ENCODE data around the gene LINGO3.

LINGO3 gene

DNA sequence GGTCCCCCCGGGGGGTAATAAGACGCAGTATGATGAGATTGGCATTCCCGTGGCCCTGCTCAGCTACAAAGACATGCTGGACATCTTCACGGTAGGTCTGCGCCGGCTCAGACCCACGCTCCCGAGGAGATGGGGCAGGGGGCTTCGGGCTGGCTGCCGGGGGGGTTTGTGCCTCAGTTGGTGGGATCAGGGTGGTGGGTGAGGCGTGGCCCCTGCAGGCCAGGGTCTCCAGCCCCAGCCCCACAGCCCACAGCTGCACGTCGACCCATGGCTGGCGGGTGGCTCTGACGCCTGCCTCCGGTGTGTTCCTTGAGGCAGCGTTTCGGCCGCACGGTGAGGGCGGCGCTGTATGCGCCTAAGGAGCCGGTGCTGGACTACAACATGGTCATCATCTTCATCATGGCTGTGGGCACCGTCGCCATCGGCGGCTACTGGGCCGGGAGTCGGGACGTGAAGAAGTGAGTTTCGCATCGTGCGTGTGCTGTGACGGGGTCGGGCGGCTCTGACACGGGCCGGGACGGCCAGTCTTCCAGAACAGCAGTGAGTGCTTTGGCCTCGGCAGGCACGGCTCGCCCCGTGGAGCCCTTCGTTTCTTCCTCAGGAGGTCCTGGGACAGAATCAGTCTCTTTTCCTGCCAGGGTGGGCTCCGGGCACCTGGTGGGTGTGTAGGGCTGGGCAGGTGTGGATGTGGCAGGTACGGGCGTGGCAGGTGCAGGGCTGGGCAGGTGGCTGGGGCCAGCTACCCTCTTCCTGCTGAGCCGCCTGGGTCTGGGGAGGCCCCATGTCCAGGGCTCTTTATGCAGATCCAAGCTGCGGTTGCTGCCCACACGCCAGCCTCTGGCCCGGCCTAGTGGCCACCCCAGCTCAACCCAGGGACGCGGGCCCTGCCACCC is 31.0 kb upstream of the LINGO3 start:
- DNase-seq: no peak

DNA sequence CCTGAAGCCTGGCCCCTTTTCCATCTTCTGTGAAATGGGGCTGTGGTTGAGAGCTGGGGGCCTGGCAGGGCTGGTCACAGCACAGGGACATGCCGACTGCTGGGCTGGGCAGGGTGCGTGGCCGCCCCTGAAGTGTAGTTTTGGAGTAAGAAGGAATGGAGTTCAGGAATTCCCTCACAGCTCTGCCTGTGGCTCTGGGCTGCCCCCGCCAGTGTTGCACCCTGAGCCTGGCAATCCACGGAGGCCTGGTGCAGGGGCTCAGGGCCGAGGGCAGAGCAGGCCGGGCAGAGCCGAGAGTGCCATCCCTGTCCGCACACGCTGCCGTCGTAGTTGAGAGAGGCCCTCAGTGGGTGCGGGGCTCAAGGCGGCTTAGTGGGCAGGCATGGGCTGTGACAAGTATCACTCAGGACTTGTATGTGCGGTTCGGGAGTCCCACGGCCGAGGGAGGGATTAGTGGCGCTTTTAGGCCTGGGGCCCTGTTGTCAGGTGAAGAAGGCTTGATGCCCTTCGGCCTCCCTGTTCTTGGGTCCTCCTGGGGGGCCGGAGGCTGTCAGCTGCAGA is 30.2 kb upstream of the LINGO3 start:
- no peak for DNase-seq

DNA sequence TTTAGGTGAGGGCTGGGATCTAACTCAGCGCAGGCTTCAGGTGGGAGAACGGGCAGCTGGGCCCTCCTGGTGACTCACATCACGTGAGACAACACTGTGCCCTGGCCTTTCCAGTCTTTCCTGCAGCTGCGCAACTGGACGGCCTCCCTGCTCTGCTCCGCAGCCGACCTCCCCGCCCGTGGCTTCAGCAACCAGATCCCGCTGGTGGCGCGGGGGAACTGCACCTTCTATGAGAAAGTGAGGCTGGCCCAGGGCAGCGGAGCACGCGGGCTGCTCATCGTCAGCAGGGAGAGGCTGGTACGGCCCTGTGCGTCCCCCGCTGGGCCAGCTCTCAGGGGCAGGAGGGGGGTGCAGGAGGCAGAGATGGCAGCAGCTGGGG is 29.4 kb upstream of the LINGO3 start:
- DNase-seq: no peak

DNA sequence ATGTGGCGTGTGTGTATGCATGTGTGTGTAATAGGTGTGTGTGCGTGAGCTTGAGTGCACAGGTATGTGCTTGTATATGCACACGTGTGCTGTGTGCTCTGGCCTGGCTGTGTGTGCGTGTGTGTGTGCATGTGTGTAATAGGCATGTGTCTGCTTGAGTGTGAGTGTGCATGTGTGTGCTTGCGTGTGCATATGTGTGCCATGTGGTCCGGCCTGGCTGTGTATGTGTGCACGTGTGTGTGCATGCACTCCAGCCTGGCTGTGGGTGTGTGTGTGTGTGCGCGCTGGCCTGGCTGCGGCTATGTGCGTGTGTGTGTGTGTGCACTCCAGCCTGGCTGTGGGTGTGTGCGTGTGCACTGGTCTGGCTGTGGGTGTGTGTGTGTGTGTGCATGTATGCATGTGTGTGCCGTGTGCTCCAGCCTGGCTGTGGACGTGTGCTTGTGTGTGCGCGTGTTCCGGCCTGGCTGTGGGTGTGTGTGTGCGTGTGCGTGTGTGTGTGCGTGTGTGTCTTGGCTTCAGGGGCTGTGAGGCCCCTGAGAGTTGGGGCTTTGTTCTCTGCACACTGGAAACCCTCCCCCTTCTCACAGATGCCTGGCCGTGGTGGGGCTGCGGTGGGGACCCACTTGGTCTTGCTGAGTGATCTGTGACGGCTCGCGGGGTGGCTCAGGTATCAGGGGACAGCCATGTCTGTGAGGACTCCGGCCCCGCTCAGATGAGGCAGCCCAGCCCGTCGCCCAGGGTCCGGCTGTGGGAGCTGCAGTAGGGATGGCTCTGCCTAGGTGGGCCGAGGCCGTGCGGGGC is 28.8 kb upstream of the LINGO3 start:
- DNase-seq: no peak

DNA sequence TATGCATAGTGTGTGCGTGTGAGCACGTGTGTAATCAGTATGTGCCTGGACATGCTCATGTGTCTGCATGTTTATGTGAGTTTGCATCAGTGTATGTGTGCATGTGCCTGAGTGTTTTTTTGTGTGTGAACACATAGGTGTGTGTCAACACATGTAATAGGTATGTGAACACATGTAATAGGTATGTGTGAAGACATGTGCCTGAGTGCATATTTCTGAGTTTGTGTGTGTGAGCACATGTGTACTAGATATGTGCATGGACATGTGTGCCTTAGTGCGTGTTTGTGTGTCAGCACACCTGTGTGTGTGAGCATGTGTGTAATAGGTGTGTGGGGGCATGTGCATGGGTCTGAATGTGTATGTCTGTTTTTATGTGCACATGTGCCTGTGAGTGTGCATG is 27.9 kb upstream of the LINGO3 start:
- DNase-seq: no peak

DNA sequence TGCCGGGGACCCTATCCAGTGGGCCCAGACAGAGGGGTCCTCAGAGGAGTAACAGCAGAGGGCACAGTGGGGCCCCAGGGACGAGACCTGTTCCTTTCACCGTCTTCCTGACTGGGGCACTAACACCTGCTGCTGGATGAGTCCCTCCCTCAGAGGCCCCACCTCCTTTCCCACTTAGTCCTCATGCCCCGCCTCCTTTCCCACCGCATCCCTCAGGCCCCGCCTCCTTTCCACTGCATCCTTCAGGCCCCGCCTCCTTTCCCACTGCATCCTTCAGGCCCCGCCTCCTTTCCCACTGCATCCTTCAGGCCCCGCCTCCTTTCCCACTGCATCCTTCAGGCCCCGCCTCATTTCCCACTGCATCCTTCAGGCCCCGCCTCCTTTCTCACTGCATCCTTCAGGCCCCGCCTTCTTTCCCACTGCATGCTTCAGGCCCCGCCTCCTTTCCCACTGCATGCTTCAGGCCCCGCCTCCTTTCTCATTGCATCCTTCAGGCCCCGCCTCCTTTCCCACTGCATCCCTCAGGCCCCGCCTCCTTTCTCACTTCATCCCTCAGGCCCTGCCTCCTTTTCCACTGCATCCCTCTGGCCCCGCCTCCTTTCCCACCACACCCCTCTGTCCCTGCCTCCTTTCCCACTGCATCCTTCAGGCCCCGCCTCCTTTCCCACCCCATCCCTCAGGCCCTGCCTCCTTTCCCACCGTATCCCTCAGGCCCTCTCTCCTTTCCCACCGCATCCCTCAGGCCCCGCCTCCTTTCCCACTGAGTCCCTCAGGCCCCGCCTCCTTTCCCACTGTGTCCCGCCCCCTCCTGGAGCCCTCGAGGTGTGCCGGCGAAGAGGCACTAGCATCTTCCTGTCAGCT is 27.3 kb upstream of the LINGO3 start:
- DNase-seq: no peak

DNA sequence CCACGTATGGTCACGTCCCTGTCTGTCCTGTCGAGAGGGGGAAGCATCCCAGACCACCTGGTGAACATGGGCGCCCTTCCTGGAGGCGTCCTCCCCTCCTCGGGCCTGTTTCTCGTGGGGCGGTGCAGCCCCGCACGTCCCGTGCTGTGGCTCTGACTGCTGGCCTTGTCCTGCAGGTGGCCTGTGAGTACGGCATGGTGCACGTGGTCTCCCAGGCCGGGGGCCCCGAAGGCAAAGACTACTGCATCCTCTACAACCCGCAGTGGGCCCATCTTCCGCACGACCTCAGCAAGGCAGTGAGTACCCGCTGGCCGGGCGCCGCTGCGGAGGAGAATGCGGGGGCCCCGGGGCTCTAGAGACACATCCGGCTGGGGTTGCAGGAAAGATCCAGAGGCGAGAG is 26.5 kb upstream of the LINGO3 start:
- DNase-seq: no peak

DNA sequence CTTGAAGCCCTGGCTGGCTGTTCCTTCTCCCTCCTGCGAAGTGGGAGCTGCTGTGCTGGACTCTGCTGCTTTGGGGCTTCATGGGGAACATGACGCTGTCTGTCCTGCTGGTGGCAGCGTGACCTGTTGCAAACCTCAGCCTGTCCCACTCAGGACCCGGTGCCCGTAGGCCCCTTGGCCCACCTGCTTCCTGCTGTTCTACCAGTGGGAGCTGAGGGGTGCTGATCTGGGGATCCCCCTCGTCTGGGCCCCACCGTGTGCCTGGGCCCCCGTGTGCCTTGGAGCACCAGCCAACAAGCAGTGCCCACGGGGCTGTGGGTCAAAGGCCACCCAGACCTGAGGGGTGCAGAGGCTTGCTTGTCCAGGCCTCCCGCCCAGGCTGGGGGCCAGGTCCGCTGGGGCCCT is 25.9 kb upstream of the LINGO3 start:
- DNase-seq: no peak

DNA sequence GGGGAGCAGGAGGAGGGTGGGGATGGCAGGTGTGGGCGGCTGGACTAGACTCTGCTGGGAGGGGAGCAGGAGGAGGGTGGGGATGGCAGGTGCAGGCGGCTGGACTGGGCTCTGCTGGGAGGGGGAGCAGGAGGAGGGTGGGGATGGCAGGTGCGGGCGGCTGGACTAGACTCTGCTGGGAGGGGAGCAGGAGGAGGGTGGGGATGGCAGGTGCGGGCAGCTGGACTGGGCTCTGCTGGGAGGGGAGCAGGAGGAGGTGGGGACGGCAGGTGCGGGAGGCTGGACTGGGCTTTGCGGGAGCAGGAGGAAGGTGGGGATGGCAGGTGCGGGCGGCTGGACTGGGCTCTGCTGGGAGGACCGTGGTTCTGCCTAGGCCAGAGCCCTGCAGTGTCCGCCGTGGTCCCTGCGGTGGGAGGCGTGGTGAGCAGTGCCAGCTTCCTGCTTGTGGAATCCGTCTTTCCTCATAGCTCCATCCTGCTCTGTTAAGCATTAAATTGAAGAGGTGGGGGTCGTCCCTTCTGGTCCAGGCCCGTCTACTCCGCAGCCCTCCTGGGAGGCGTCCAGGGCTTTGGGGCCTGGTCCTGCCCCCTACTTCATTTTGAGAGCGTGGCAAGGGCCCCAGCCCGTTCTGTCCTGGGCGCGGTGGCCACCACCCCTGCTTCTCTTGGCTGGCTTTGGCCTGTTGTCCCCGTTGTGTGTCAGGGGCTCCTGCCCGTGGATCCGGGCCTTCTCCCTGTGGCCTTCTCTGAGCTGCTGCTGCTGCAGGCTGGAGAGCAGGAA is 25.3 kb upstream of the LINGO3 start:
- DNase-seq: no peak

DNA sequence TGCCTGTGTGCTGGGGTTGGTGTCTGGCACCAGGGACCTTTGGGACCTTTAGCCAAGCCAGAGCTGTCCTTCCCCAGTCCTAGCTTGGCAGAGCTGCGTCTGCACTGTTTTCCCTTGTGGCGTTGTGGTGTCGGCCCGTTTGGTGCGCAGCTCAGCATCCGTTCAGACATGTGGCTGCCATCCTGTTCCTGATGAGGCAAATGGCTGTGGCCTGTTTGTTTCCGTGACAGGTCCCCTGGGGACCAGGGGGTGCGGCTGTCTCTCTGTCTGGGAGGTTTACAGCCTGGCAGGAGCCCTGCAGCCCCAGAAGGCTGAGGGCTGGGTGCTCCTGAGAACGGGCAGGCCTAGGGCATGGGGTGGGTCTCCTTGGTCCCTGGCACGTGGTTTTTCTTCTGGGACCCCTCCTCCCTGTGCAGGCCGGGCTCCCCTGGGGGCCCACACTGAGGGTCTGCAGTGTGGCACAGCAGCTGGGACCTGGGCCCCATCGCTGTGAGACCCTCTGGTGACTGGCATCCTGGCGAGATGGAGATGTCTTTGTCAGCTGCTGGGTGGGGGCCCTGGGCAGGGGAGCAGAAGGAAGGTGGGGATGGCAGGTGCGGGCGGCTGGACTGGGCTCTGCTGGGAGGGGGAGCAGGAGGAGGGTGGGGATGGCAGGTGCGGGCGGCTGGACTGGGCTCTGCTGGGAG is 24.5 kb upstream of the LINGO3 start:
- peak; percentile 67 for DNase-seq

DNA sequence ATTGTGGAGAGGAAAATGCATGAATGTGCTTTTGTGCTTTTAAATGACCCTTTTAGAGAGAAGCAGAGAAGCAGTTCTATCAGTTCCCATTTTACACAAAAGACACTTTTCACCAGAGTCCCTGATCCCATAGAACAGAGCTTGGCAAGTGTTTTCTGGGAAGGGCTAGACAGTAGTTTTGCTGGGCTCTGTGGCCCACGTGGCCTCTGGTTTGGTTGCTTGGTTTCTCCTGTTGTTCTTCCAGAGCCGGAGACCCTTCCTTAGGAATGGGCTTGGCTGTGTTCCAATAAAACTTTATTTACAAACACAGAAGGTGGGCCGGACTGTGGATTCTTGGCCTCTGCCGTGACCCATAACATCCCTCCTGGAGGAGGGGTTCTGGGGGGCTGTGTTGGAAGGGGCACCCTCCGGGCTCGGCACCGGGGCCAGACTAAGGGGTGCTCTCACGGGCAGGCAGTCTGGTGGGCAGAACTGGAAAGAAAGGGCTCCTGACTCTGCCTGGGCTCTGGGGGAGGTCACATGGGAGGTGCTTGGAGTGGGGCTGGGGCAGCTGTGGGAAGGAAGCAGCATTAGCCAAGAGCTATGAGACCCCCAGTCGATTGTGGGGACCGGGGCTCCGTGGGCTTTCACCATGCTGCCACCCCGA is 23.8 kb upstream of the LINGO3 start:
- no peak for DNase-seq

DNA sequence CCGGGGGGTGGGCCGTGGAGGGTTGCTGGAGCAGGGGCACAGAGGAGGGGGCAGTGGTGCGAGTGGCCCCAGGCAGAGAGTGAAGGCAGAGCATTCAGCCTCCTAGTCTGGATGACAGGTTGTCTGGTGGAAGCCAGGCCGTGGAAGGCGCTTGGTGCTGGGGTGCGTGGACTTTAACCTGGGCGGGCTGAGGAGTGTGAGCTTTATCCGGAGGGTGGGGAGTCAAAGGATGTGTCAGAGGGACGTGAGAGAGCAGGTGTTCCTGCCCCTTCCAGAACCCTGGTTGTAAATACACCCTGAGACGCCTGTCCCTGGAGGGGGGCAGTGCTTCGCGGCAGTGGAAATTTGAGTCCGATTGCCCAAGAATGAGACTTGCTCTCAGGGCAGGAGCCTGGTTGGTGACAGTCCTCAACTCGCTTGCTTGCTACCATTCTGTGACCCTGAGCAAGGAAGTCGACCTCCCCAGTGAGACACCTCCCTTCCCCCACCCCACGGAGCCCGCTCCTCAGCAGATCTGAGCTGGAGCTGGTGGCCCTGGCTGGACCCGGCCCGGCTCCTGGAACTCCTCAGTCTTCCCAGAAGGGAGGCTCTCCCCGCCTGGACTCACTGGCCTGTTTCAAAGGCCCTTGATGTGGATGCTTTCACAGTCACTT is 22.8 kb upstream of the LINGO3 start:
- DNase-seq: no peak

DNA sequence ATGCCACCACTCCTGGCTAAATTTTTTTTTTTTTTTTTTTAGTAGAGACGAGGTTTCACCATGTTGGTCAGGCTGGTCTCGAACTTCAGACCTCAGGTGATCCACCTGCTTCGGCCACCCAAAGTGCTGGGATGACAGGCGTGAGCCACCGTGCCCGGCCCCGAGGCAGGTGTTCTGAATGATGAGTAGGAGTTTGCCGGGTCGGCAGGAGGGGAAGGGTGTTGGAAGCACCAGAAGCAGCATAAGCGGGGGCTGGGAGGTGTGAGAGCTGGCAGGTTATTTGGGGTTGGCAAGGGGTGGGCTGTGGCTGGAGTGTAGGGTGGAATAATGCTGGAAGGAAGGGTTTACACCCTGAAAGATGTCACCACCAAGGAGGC is 22.3 kb upstream of the LINGO3 start:
- no peak for DNase-seq

DNA sequence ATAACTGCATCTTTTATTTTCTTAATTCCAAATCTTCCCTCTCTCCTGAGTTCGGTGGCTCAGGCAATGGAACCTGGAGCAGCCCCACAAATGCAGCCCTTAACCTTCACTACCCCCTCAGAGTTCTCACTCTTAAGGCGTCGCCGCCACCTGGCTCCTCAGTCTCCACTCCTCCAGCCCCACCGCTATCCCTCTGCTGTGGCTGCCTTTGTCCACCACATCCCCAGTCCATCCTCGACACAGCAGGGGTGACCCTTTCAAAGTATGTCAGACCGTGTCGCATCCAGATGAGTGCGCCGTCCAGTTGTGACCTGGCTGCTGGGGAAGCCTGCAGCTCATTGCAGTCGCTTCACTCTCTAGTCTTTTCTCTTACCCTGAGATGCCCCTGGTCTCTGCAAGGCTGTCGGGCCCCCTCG is 21.6 kb upstream of the LINGO3 start:
- no peak for DNase-seq

DNA sequence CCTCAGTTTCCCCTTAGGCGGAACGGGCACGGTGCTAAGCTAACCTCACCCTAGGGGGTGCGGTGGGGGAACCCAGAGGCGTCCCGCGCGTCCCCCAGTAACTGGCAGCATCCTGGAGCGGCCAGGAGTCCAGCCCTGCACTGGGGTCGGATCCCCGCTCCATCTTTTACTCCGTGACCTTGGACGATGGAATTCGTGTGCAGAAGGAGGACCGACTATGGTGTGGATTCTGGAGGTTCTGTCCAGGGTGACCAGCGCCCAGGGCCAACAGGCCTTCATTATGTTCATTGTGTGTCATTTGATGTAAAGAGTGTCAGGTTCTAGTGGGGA is 21.2 kb upstream of the LINGO3 start:
- DNase-seq: no peak

DNA sequence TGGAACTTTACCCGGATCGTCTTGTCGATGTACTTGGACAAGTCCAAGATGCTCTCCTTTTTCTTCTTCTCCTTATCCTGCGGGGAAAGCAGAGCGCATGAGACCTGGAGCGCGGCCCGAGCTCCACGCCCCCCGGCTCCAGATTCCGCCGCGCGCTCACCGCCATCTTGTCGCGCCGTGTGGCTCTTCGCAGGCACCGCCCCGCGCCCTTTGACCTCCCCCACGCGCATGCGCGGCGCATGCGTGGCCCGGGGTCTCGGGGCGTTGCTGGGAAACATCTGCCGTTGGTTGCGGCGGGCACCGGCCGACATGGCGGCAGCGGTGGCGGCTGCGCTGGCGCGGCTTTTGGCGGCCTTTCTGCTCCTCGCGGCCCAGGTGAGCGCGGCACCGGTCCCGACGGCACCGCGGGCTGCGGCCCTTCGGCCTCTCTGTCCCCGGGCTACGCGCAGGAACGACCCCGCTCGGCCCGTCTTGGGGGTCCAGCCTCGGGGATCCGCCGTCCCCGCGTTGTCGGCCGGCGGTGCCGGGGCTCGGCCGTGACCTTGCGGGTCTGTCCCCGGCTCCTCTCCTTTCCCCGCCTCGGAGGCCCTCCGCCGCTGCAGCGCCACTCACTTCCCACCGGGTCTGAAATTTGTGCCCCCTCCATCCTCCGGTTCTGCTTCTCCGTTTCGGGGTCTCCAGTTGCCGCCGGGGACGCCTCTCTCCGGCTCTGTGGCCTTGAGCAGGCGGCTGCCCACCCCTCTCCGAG is 20.6 kb upstream of the LINGO3 start, which contains the start of the genes LSM7 and SPPL2B:
Gene LSM7, minus strand, starts transcription at position 186 of the 748 bp plus-strand sequence. Its CDS starts 20 bp downstream, at position 166.
Gene SPPL2B, plus strand, starts transcription at position 284 of the 748 bp plus-strand sequence. Its CDS starts 26 bp downstream, at position 310.
- peak; percentile 90 for DNase-seq

DNA sequence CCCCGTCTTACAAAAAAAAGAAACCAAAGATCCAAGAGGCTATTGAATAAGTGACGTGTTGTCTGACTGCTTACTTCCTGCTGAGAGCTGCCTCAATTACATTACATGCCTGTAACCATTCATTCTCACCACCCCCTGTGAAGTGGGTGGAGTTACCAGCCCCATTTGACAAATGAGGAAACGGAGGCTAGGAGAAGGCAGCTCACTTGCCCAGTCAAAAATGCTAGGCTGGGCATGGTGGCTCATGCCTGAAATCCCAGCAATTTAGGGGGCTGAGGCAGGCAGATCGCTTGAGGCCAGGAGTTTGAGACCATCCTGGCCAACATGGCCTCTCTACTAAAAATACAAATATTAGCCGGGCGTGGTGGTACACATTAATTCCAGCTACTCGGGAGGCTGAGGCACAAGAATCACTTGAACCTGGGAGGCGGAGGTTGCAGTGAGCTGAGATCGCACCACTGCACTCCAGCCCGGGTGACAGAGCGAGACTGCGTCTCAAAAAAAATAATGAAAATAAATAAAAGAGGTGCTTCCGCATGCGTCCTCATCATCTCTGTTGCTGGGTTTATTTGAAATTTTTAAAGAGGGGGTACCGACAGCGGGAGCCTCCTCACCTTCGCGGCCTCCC is 19.9 kb upstream of the LINGO3 start:
- peak; percentile 65 for DNase-seq

DNA sequence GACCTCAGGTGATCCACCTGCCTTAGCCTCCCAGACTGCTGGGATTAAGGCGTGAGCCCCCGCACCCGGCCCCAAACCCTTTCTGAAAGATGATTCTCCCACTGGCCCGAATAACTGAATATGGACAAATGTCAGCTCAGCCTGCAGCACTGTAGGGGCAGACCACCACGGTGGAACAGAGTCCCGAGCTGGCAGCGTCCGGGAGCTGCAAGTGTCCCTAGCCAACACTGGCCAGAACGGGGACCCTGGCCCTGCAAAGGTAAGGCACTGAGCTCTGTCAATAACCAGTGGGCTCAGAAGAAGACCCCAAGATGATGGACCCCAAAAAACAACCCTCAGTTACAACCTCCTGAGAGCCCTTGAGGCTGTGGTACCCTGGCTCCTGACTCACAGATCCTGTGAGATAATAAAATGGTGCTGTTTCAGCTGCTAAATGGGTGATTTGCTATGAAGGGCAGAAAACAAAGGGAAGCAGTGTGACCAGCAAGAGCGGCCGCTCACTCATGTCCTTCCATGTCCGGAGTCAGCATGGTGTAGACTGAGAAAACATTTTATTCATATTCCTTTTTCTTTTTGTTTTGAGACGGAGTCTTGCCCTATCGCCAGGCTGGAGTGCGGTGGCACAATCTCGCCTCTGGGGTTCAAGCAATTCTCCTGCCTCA is 18.9 kb upstream of the LINGO3 start:
- DNase-seq: no peak

All from central memory CD4-positive, alpha-beta T cell (primary cell).